Embryonic facial prominence (tissue), 1 donor: ENCODE measurements around the gene ZDHHC3.

Experiments
- DNase-seq: peaks from one replicate; pipeline ENCODE4 v3.0.0-alpha.2; 2016; ENCODE audit errors: extremely low spot score

Gene ZDHHC3

DNA sequence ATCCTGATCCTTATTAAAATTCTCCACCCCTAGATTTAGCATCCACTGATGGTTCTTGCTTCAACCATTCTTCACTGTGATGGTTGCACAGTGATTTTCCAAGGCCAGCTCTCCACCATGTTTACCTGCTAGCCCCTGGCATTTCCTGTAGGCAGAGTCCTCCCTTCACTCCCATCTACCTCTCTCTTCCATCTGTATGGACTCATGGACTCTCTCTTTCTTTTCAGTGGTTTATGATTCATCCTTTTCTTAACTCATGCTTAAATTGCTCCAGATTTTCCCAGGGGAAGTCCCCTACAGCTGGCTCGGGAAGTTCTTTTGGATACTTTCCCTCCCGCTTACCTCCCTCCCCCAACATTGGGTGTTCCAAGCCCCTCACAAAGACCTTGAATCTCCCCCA, 82.9 kb downstream of the ZDHHC3 start:
- no peak for DNase-seq

GRCh38 chr3:44892689-44893088, 83.3 kb downstream of the ZDHHC3 start:
- no peak for DNase-seq

- no peak for DNase-seq
Observed at GRCh38 chr3:44890852-44891251, 85.1 kb downstream of the ZDHHC3 start.

DNA sequence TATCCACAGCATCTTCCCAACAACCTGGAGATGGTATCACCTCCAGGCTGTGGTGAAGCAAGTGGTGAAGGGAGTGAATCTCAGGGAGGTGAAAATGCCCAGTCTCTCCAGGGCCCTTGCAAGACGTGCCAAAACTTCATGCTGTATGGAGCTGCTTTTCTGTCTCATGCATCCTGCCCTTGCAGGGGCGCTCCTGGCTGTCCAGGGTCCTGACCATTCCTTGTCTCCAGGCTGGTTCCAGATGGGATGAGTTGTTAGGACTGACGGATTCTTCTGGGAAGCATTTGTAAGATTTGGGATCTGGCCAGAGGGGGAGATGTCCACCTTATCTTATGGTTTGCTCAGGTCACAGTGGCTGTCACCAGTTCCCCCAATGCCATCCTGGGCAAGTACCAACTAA, 85.7 kb downstream of the ZDHHC3 start:
- DNase-seq: no peak

DNA sequence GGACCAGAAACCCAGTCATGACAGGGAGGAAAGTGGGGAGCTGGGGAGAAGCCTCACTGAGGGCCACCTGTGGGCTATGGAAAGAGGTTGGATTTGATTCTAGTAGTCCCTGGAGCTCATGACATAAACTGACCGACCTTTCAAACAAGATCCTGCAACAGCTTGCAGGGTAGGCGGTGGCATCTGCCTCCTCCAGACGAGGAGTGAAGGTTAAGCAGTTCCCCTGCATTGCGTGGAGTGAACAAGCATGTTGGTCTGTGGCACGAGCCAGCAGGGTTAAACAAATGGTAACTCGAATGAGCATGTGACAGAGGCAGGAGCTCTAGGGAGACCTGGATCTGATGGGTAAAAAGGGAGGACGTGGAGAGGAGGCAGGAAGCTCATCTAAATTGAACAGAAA, 88.9 kb downstream of the ZDHHC3 start:
- no peak for DNase-seq

DNA sequence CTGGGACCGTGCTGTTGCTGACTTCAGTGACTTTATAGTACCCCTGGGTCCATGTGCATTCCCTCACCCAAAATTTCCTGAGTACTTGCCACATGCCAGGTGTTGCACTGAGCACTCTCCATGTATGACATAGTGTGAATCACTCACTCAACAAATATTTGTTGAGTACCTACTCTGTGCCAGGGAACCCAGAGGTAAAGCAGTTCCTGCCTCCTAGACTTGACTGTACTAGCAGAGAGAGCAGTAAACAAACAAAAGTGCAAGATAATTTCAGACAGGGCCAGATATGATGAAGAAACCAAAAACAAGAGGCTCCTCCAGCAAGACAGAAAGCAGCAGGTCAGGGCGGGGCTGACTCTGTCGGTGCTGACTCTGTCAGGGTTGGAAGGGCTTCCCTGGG, 89.4 kb downstream of the ZDHHC3 start:
- DNase-seq: no peak

GRCh38 chr3:44885618-44886017, 90.4 kb downstream of the ZDHHC3 start:
- DNase-seq: no peak

- DNase-seq: peak; percentile 49
Observed at GRCh38 chr3:44883999-44884431, 92.0 kb downstream of the ZDHHC3 start.

GRCh38 chr3:44883213-44883955, 92.6 kb downstream of the ZDHHC3 start:
- DNase-seq: no peak

DNA sequence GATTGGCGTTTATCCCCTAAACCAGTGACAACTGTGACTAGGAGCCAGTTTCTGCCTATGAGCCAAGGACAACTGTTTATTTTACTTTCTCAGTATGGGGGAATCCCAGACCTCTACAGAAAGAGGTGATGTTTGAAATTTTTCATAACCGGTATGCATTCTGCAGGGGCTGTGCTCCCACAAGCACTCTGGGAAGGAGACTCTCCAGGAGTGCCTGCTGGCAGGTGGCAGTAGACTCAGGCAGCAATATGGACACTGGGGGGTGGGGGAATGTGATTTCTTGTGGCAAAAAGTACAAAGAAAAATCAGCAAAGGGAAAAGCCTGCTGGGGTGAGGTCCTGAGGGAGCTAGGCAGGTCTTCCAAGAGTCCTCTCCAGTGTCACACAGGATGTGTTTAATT, 95.7 kb downstream of the ZDHHC3 start:
- DNase-seq: no peak

GRCh38 chr3:44877333-44877732, 98.6 kb downstream of the ZDHHC3 start:
- no peak for DNase-seq

DNA sequence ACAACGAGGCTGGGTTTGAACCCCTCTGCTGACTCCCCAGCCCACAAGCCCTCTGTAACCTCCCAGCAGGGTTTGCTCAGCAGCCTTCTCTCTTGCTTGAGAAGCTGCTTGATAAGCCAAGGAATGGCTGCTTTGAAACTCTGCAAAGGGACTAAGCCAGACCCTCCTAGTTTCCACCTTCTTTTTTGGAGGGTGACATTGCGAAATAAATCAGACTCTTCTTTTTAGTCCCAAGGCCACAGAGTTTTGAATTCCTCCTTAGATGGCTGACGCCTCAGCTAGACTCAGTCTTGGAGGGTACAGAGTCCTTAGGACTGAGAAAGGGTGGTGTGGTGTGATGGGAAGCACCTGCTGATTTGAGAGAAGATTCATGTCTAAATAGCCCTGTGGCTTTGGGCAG, 100.4 kb downstream of the ZDHHC3 start:
- no peak for DNase-seq
